ENCODE results near the gene PRMT7. TPM values are rescaled to one million over a fixed set of nuclear protein-coding genes. Genes with fewer than 3 reads are reported as not detected.

Gene PRMT7
- total and polyA plus RNA-seq, 2 donors from 2014 or later = 20.4 to 33.7 TPM

- TF ChIP-seq, protein P1, sequence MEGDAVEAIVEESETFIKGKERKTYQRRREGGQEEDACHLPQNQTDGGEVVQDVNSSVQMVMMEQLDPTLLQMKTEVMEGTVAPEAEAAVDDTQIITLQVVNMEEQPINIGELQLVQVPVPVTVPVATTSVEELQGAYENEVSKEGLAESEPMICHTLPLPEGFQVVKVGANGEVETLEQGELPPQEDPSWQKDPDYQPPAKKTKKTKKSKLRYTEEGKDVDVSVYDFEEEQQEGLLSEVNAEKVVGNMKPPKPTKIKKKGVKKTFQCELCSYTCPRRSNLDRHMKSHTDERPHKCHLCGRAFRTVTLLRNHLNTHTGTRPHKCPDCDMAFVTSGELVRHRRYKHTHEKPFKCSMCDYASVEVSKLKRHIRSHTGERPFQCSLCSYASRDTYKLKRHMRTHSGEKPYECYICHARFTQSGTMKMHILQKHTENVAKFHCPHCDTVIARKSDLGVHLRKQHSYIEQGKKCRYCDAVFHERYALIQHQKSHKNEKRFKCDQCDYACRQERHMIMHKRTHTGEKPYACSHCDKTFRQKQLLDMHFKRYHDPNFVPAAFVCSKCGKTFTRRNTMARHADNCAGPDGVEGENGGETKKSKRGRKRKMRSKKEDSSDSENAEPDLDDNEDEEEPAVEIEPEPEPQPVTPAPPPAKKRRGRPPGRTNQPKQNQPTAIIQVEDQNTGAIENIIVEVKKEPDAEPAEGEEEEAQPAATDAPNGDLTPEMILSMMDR (IDR thresholded peaks at IDR 0.05; ENCODE audit: borderline replicate concordance, extremely low read depth, insufficient read depth) = no peak
- DNase-seq (no peak), FAIRE-seq (no peak)
- Histone ChIP-seq H3K9me3 (ENCODE audit: control insufficient read depth in 2 of 3, insufficient read depth in 1 of 3, low read length in 3 of 3) (no peaks in the 10 kb centered on the region), H3K27ac (ENCODE audit: low read depth in 2 of 2, low read length in 2 of 2) (no peak overlapping the region), H3K4me3 (ENCODE audit: low read length in 3 of 3) (no peak overlapping the region), H3K4me1 (ENCODE audit: control insufficient read depth in 2 of 3, insufficient read depth in 2 of 3, low read depth in 1 of 3, low read length in 3 of 3) (peaks cover 0 to 9% (median 2%) of the 10 kb centered on the region in 3 donors), H3K9ac (ENCODE audit: low read length in 3 of 3) (no peak overlapping the region), H3K36me3 (ENCODE audit: control insufficient read depth in 2 of 3, insufficient read depth in 3 of 3, low read length in 3 of 3) (peaks cover 0 to 9% (median 9%) of the 10 kb centered on the region in 3 donors), H3K27me3 (ENCODE audit: control insufficient read depth, insufficient read depth, low read length) (no peaks in the 10 kb centered on the region)
- intact Hi-C loops (cut with DNase I) = no loop called here
These were observed 49.7 kb downstream of the PRMT7 start for GRCh38 chr16:68360547-68360946.

DNA sequence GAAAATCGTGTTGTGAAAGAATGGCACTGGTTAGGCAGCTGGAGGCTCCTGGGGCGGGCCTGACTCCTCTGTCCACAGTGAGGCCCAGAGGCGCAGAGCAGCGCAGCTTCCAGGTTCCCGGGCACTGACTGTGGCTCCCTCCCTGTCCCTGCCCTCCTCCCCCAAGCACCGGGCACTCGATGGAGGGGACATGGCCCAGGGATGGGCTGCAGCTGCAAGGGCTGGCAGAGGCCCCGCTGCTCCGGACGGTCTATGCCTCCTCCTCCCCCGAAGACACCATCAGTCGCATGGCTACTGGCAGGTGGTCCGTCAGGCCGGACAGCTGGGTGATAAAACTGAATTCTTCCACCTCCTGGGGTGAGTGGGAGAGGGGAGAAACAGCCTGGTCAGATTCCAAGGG lies 50.1 kb downstream of the PRMT7 start:
- intact Hi-C loops (cut with DNase I) = no loop called here
- no peak for FAIRE-seq
- H3K4me1 ChIP-seq (ENCODE audit: control insufficient read depth in 2 of 3, insufficient read depth in 2 of 3, low read depth in 1 of 3, low read length in 3 of 3) = peaks cover 0 to 8% (median 2%) of the 10 kb centered on the region in 3 donors
- no peak overlapping the region for H3K27ac ChIP-seq (ENCODE audit: low read depth in 2 of 2, low read length in 2 of 2)
- no peak overlapping the region for H3K9ac ChIP-seq (ENCODE audit: low read length in 3 of 3)
- no peak overlapping the region for H3K4me3 ChIP-seq (ENCODE audit: low read length in 3 of 3)
- H3K36me3 ChIP-seq (ENCODE audit: control insufficient read depth in 2 of 3, insufficient read depth in 3 of 3, low read length in 3 of 3) = peaks cover 0 to 9% (median 7%) of the 10 kb centered on the region in 3 donors
- DNase-seq = peak in 2 of 5 donors; percentile 45 to 57
- H3K27me3 ChIP-seq (ENCODE audit: control insufficient read depth, insufficient read depth, low read length) = no peaks in the 10 kb centered on the region
- H3K9me3 ChIP-seq (ENCODE audit: control insufficient read depth in 2 of 3, insufficient read depth in 1 of 3, low read length in 3 of 3) = no peaks in the 10 kb centered on the region
- TF ChIP-seq, protein P1 (IDR thresholded peaks at IDR 0.05; ENCODE audit: borderline replicate concordance, extremely low read depth, insufficient read depth) = no peak

DNA sequence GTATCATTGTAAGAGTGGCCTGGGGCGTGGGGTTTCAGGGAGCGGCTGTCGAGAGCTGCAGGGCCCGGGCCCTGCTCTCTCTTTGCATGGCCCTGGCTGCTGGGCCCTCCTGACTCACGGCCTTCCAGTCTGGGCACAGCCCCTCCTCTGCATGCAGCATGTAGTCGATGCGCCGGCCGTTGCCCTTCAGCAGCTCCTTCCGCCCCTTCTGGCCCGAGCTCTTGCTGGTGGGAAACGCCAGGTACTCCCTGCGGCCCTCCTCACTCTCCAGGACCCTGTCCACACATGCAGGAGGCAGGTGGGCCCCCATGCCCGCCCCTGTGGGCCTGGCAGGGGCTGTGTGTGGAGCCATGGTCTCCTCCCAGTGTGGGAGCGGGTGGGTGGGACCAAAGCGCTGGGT lies 50.7 kb downstream of the PRMT7 start:
- H3K4me3 ChIP-seq (ENCODE audit: low read length in 3 of 3) = no peak overlapping the region
- FAIRE-seq = no peak
- TF ChIP-seq, protein P1 (IDR thresholded peaks at IDR 0.05; ENCODE audit: borderline replicate concordance, extremely low read depth, insufficient read depth) = no peak
- intact Hi-C loops (cut with DNase I) = no loop called here
- H3K27ac ChIP-seq (ENCODE audit: low read depth in 2 of 2, low read length in 2 of 2) = no peak overlapping the region
- no peak overlapping the region for H3K9ac ChIP-seq (ENCODE audit: low read length in 3 of 3)
- peak in 1 of 5 donors; percentile 76 for DNase-seq
- no peaks in the 10 kb centered on the region for H3K27me3 ChIP-seq (ENCODE audit: control insufficient read depth, insufficient read depth, low read length)
- H3K36me3 ChIP-seq (ENCODE audit: control insufficient read depth in 2 of 3, insufficient read depth in 3 of 3, low read length in 3 of 3) = peaks cover 0 to 9% (median 6%) of the 10 kb centered on the region in 3 donors
- H3K4me1 ChIP-seq (ENCODE audit: control insufficient read depth in 2 of 3, insufficient read depth in 2 of 3, low read depth in 1 of 3, low read length in 3 of 3) = peaks cover 0 to 7% (median 2%) of the 10 kb centered on the region in 3 donors
- no peaks in the 10 kb centered on the region for H3K9me3 ChIP-seq (ENCODE audit: control insufficient read depth in 2 of 3, insufficient read depth in 1 of 3, low read length in 3 of 3)
